Activated naive CD4-positive, alpha-beta T cell treated with anti-CD3 and anti-CD28 coated beads, Interleukin-2, amount 10 ng/mL, durations not matched to agents 5 hours and 36 hours (primary cell): Measurements from ENCODE around the gene CXCL11. TPM values are rescaled to one million over a fixed set of nuclear protein-coding genes. Genes with fewer than 3 reads are reported as not detected.

Experiments used
- total RNA-seq, 2 experiments: library from RNA; stranded (reverse); gene quantifications; one replicate each; pipeline ENCODE4 v1.2.3, GENCODE V29; 2021

The CXCL11 gene
- total RNA-seq: not detected

GRCh38 chr4:76035799-76036380, at the start of gene CXCL11:
TSS of gene CXCL11 (minus strand) at chr4:76036070. CDS start at chr4:76035987, 83 bp downstream.

GRCh38 chr4:76074468-76074867, 38.6 kb upstream of the CXCL11 start, which contains the start of gene ART3:
TSS of gene ART3 (plus strand) at chr4:76074709. CDS start at chr4:76075890, 1,181 bp downstream.

GRCh38 chr4:76023389-76023788, 12.5 kb downstream of the CXCL11 start, which contains the start of gene CXCL10:
TSS of gene CXCL10 (minus strand) at chr4:76023497. CDS start at chr4:76023431, 66 bp downstream.

GRCh38 chr4:76007089-76007862, 28.6 kb downstream of the CXCL11 start, which contains the start of gene CXCL9:
TSS of gene CXCL9 (minus strand) at chr4:76007509. CDS start at chr4:76007449, 60 bp downstream.

Other genes with a start within 250 kb of the CXCL11 start
- under 1 TPM; 0.12 to 0.48 TPM for gene PPEF2, start 133.6 kb downstream of the CXCL11 start, total RNA-seq
- 10 to 100 TPM; 44.5 to 45.1 TPM for gene NAAA, start 95.1 kb downstream of the CXCL11 start, total RNA-seq
- 10 to 100 TPM; 44.8 to 45.9 TPM for gene SDAD1, start 45.1 kb downstream of the CXCL11 start, total RNA-seq
- gene CXCL9, start 28.6 kb downstream of the CXCL11 start, total RNA-seq: 1 to 10 TPM in 1 of 2 experiments, under 1 TPM in 1; 0.84 to 1.0 TPM
- gene CXCL10, start 12.6 kb downstream of the CXCL11 start, total RNA-seq: under 1 TPM; 0.50 to 0.79 TPM
- not detected for gene ART3, start 38.6 kb upstream of the CXCL11 start, total RNA-seq
- 10 to 100 TPM; 44.8 to 47.9 TPM for gene NUP54, start 112.3 kb upstream of the CXCL11 start, total RNA-seq
- gene SCARB2, start 177.8 kb upstream of the CXCL11 start, total RNA-seq: 10 to 100 TPM; 12.2 to 14.3 TPM
- not detected for gene FAM47E, start 215.7 kb upstream of the CXCL11 start, total RNA-seq